ENCODE measurements around the gene DYTN. TPM values are rescaled to one million over a fixed set of nuclear protein-coding genes. Genes with fewer than 3 reads are reported as not detected.

DYTN gene
- total and polyA plus RNA-seq, 4 donors: not detected

DNA sequence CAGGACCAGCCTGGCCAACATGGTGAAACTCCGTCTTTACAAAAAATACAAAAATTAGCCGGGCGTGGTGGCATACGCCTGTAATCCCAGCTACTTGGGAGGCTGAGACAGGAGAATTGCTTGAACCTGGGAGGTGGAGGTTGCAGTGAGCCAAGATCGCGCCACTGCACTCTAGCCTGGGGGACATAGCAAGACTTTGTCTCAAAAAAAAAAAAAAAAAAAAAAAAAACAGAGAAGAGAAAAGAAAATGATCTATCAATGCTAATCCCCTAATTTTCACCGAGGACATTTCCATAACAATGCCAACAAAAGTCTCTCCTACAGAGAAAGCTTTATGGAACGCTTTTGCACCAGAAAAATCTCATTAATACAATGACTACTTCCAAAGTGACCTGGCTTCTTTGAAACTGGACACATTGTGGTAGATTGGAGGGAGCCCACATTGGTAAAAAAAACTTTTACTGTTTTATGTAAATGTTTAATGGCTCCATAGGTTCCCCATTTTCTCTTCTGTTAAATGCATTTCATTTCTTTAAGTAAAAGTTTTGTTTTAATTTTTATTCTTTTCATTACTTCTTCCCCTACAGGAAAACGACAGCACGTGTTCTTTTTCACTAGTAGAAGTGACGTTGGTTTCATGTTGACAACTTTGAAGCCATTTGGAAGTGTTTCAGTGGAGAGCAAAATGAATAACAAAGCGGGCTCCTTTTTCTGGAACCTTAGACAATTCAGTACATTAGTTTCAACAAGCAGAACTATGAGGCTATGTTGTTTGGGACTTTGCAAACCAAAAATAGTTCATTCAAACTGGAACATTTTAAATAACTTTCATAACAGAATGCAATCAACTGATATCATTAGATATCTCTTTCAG is 48.1 kb upstream of the DYTN start:
- H3K4me3 ChIP-seq (ENCODE audit: low read depth in 1 of 3, low read length in 3 of 3): peak overlapping the region; percentile 63 to 96 (median 92)
- H3K27ac ChIP-seq (ENCODE audit: low read depth in 1 of 2, low read length in 2 of 2): peak overlapping the region; percentile 91 to 95
- 41% methylated on average over 12 of the region's 12 CpGs for WGBS
- H3K27me3 ChIP-seq (ENCODE audit: control insufficient read depth in 4 of 4, insufficient read depth in 4 of 4, low read length in 3 of 4): peaks cover 0 to 4% (median 2%) of the 10 kb centered on the region in 4 donors
- peaks cover 0 to 26% (median 7%) of the 10 kb centered on the region in 4 donors for H3K36me3 ChIP-seq (ENCODE audit: control insufficient read depth in 4 of 4, insufficient read depth in 3 of 4, low read depth in 1 of 4, low read length in 3 of 4)
- DNase-seq (ENCODE audit: low spot score): no peak
- H3K9ac ChIP-seq (ENCODE audit: low read depth in 1 of 2, low read length in 2 of 2): peak overlapping the region in 1 of 2 donors; percentile 89
- H3K4me1 ChIP-seq (ENCODE audit: control insufficient read depth in 4 of 4, insufficient read depth in 4 of 4, low read length in 3 of 4): peaks cover 0 to 22% (median 10%) of the 10 kb centered on the region in 4 donors
- no peaks in the 10 kb centered on the region for H3K9me3 ChIP-seq (ENCODE audit: control insufficient read depth in 4 of 4, low read length in 3 of 4)
- TF ChIP-seq, protein P1, sequence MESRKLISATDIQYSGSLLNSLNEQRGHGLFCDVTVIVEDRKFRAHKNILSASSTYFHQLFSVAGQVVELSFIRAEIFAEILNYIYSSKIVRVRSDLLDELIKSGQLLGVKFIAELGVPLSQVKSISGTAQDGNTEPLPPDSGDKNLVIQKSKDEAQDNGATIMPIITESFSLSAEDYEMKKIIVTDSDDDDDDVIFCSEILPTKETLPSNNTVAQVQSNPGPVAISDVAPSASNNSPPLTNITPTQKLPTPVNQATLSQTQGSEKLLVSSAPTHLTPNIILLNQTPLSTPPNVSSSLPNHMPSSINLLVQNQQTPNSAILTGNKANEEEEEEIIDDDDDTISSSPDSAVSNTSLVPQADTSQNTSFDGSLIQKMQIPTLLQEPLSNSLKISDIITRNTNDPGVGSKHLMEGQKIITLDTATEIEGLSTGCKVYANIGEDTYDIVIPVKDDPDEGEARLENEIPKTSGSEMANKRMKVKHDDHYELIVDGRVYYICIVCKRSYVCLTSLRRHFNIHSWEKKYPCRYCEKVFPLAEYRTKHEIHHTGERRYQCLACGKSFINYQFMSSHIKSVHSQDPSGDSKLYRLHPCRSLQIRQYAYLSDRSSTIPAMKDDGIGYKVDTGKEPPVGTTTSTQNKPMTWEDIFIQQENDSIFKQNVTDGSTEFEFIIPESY (IDR thresholded peaks at IDR 0.05): no peak
- TF ChIP-seq, protein P2, sequence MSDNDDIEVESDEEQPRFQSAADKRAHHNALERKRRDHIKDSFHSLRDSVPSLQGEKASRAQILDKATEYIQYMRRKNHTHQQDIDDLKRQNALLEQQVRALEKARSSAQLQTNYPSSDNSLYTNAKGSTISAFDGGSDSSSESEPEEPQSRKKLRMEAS (IDR thresholded peaks at IDR 0.05): no peak
- TF ChIP-seq, protein P3, sequence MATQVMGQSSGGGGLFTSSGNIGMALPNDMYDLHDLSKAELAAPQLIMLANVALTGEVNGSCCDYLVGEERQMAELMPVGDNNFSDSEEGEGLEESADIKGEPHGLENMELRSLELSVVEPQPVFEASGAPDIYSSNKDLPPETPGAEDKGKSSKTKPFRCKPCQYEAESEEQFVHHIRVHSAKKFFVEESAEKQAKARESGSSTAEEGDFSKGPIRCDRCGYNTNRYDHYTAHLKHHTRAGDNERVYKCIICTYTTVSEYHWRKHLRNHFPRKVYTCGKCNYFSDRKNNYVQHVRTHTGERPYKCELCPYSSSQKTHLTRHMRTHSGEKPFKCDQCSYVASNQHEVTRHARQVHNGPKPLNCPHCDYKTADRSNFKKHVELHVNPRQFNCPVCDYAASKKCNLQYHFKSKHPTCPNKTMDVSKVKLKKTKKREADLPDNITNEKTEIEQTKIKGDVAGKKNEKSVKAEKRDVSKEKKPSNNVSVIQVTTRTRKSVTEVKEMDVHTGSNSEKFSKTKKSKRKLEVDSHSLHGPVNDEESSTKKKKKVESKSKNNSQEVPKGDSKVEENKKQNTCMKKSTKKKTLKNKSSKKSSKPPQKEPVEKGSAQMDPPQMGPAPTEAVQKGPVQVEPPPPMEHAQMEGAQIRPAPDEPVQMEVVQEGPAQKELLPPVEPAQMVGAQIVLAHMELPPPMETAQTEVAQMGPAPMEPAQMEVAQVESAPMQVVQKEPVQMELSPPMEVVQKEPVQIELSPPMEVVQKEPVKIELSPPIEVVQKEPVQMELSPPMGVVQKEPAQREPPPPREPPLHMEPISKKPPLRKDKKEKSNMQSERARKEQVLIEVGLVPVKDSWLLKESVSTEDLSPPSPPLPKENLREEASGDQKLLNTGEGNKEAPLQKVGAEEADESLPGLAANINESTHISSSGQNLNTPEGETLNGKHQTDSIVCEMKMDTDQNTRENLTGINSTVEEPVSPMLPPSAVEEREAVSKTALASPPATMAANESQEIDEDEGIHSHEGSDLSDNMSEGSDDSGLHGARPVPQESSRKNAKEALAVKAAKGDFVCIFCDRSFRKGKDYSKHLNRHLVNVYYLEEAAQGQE (IDR thresholded peaks at IDR 0.05): no peak
- TF ChIP-seq, protein P4, sequence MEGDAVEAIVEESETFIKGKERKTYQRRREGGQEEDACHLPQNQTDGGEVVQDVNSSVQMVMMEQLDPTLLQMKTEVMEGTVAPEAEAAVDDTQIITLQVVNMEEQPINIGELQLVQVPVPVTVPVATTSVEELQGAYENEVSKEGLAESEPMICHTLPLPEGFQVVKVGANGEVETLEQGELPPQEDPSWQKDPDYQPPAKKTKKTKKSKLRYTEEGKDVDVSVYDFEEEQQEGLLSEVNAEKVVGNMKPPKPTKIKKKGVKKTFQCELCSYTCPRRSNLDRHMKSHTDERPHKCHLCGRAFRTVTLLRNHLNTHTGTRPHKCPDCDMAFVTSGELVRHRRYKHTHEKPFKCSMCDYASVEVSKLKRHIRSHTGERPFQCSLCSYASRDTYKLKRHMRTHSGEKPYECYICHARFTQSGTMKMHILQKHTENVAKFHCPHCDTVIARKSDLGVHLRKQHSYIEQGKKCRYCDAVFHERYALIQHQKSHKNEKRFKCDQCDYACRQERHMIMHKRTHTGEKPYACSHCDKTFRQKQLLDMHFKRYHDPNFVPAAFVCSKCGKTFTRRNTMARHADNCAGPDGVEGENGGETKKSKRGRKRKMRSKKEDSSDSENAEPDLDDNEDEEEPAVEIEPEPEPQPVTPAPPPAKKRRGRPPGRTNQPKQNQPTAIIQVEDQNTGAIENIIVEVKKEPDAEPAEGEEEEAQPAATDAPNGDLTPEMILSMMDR (IDR thresholded peaks at IDR 0.05; ENCODE audit: low read depth, low read length, missing input control): no peak

DNA sequence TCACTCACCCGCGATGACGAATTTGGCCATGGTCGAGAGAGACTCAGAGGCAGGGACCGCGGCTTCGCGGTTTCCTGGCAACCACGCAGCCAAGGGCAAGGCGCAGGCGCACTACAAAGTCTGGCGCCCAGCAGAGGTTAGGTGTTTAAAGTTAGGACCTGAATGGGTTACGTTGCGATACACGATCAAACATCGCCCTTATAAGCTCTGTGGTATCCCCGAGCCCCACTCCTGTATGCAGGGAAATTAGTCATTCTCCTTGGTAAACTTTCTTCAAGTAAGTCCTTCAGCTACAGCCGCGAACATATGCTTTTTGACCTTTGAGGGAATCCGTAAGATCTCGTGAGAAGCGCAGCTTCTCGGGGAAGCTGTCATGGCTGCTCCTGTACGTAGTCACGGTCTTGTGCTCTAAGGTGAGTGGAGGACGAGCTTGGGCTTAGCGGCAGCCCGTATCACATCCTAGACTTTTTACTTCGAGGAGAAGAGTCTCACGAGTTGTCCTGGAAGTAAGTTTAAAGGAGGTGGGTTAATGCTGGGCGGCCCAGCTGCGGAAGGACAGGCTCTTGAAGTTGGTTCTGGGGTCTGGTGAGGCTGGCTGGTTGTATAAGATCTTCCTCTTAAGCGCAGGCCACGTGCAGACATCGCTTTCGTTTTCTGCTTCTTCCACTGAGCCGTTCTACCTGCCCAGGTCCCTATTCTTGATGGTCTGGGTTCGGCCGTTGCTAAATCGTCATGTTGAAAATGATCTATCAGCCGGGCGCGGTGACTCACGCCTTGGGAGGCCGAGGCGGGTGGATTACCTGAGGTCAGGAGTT is 47.3 kb upstream of the DYTN start, which contains the start of the genes FASTKD2 and MDH1B:
FASTKD2 (plus strand) TSS at position 365 of the 815 bp plus-strand sequence. CDS start 1,088 bp downstream, outside the sequence.
MDH1B (minus strand) TSS at position 87 of the 815 bp plus-strand sequence; CDS start at position 30, 57 bp downstream.
- Histone ChIP-seq H3K4me1 (ENCODE audit: control insufficient read depth in 4 of 4, insufficient read depth in 4 of 4, low read length in 3 of 4) (peaks cover 0 to 22% (median 10%) of the 10 kb centered on the region in 4 donors), H3K36me3 (ENCODE audit: control insufficient read depth in 4 of 4, insufficient read depth in 3 of 4, low read depth in 1 of 4, low read length in 3 of 4) (peaks cover 0 to 20% (median 6%) of the 10 kb centered on the region in 4 donors), H3K4me3 (ENCODE audit: low read depth in 1 of 3, low read length in 3 of 3) (peak within 1 kb of the TSS; percentile 63 to 96 (median 92)), H3K27ac (ENCODE audit: low read depth in 1 of 2, low read length in 2 of 2) (peak within 1 kb of the TSS; percentile 91 to 95), H3K9ac (ENCODE audit: low read depth in 1 of 2, low read length in 2 of 2) (peak within 1 kb of the TSS; percentile 86 to 89), H3K27me3 (ENCODE audit: control insufficient read depth in 4 of 4, insufficient read depth in 4 of 4, low read length in 3 of 4) (peaks cover 0 to 4% (median 2%) of the 10 kb centered on the region in 4 donors), H3K9me3 (ENCODE audit: control insufficient read depth in 4 of 4, low read length in 3 of 4) (no peaks in the 10 kb centered on the region)
- under 1% methylated on average over 46 of the region's 46 CpGs for WGBS
- peak; percentile 79 for DNase-seq (ENCODE audit: low spot score)
- TF ChIP-seq HNF4G (IDR thresholded peaks at IDR 0.05) (no peak), RXRA (IDR thresholded peaks at IDR 0.05) (peak; percentile 54 to 57), FOXA1 (IDR thresholded peaks at IDR 0.05) (no peak), HNF4A (conservative IDR thresholded peaks at IDR 0.05) (peak in 1 of 2 donors; percentile 42), SP1 (IDR thresholded peaks at IDR 0.05) (peak; percentile 8), RAD21 (IDR thresholded peaks at IDR 0.05) (no peak), TAF1 (conservative IDR thresholded peaks at IDR 0.05) (no peak), EGR1 (IDR thresholded peaks at IDR 0.05; ENCODE audit: low read depth in 2 of 2) (no peak), NR2F2 (IDR thresholded peaks at IDR 0.05) (peak; percentile 71)
- TF ChIP-seq, protein P4 (IDR thresholded peaks at IDR 0.05; ENCODE audit: low read depth, low read length, missing input control): no peak
- TF ChIP-seq, protein P2 (IDR thresholded peaks at IDR 0.05): peak; percentile 96
- TF ChIP-seq, protein P3 (IDR thresholded peaks at IDR 0.05): peak; percentile 75

Measured in liver (tissue), 9 donors.